ENCODE measurements around the gene GTPBP4.

GTPBP4 gene

DNA sequence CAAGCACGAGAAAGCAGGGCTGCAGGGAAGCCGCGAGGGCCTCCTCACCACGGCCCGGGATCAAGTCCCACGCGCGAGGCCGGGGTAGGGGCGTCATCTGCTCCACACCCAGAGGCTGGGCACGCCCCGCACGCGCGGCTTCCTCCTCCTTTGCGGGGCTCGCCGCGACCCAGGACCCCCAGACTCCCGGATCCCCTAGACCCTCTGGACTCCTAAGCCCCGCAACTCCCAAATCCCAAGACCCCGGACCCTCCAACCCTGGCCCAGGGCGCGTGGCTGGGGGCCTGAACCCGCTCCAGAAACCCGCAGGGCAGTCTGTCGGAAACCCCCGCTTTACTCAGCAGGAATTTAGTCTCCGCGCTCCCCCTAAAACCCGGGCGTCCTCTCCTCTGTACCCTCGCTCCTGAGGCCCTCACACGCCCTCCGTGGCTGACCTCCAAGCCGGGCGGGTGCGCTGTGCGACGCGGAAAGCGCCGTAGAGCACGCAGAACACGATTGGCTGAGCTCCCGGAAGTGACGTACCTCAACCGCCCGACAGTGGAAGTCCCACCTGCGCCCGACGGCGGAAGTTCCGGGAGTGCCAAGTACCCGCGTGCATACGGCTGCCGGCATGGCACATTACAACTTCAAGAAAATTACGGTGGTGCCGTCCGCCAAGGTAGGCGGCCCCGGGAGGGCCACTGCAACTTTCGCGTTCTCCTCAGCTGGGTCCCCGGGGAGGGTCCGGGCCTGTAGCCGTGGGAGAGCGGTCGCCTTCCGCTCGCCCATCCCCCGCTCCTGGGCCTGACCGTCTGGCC, at the start of gene GTPBP4:
TSS of gene GTPBP4 (plus strand) at position 565 of the 797 bp plus-strand sequence. CDS start at position 611, 46 bp downstream.
- Histone ChIP-seq H3K36me3 (ENCODE audit: control insufficient read depth in 5 of 5, insufficient read depth in 5 of 5, low read length in 5 of 5) (peaks cover 0 to 5% (median 3%) of the 10 kb centered on the region in 5 donors), H3K4me1 (ENCODE audit: control insufficient read depth in 5 of 5, insufficient read depth in 5 of 5, low read length in 5 of 5) (peaks cover 4 to 40% (median 34%) of the 10 kb centered on the region in 5 donors), H3K9ac (ENCODE audit: low read length in 5 of 5) (peak within 1 kb of the TSS; percentile 90 to 98 (median 96)), H3K27ac (ENCODE audit: low read depth, low read length) (peak within 1 kb of the TSS; percentile 95), H3K9me3 (ENCODE audit: control insufficient read depth in 5 of 5, low read length in 5 of 5) (no peaks in the 10 kb centered on the region), H3K4me3 (ENCODE audit: low read depth in 1 of 5, low read length in 5 of 5) (peak within 1 kb of the TSS; percentile 86 to 93 (median 92)), H3K27me3 (ENCODE audit: control insufficient read depth in 5 of 5, insufficient read depth in 4 of 5, low read length in 5 of 5) (no peaks in the 10 kb centered on the region)

DNA sequence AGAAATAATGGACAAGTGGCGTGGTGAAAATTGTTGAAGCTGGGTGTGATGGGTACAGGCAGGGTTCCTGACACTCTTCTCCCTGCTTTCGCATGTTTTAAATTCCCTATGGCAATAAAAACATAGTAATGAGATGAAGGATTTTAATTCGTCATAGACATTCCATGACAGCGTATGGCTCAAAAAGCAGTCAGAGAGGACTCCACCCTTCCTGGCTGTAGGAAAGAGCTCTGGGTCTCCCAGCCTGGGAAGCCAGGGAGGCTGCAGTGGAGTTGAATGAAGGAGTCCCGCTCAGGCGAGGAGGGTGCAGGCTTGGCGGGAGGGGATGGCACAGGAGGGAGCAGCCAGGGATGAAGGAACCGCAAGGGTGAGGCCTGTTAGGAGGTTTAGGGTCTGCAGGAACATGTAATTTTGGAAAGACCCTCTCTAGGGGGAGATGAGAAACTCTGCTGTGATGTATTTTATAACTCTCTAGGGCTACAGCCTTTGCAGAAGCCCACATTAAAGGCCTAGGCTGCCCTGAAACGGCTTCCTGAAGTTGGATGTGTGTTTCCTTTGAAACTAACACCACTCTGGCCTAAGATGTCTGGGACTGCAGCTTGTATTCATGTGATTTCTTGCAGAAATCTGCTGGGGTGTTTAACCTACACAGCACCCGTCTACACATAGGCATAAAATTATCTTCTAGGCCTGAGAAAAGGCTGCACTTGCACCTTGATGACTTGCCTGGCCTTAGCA, 49.1 kb upstream of the GTPBP4 start:
- H3K4me3 ChIP-seq (ENCODE audit: low read depth in 1 of 5, low read length in 5 of 5) = no peak overlapping the region
- no peaks in the 10 kb centered on the region for H3K9me3 ChIP-seq (ENCODE audit: control insufficient read depth in 5 of 5, low read length in 5 of 5)

DNA sequence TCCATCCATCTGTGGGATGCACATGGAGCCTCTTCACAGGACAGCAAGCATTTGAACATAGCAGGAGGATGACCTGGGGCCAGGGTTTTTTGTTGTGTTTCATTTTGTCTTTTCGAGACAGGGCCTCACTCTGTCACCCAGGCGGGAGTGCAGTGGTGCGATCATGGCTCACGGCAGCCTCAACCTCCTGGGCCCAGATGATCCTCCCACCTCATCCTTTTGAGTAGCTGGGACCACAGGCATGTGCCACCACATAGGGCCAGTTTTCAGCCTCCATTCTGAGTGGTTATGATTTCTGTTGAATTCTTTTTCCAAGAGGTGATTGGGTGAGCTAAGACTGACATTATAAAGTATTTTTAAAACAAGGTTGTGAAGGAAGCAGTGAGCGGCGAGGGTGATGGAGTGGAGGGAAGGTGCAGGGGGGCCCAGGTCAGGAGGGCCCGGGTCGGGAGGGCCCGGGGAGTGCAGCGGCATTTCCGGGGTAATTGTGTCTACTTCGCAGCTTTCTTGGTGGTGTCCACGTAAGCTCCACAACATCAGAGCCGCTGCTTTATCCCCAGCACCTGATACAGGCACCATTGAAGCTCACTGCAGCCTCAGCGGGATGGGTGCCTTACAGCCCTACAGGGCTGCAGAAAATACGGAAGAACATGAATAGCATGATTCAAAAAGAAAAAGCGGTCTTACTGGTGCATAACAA, 44.8 kb upstream of the GTPBP4 start:
- Histone ChIP-seq H3K36me3 (ENCODE audit: control insufficient read depth in 5 of 5, insufficient read depth in 5 of 5, low read length in 5 of 5) (no peaks in the 10 kb centered on the region), H3K27me3 (ENCODE audit: control insufficient read depth in 5 of 5, insufficient read depth in 4 of 5, low read length in 5 of 5) (no peaks in the 10 kb centered on the region)

More for the DNA sequence above, 49.1 kb upstream of the GTPBP4 start:
- Histone ChIP-seq H3K9ac (ENCODE audit: low read length in 5 of 5) (no peak overlapping the region), H3K27ac (ENCODE audit: low read depth, low read length) (no peak overlapping the region), H3K27me3 (ENCODE audit: control insufficient read depth in 5 of 5, insufficient read depth in 4 of 5, low read length in 5 of 5) (no peaks in the 10 kb centered on the region), H3K36me3 (ENCODE audit: control insufficient read depth in 5 of 5, insufficient read depth in 5 of 5, low read length in 5 of 5) (no peaks in the 10 kb centered on the region), H3K4me1 (ENCODE audit: control insufficient read depth in 5 of 5, insufficient read depth in 5 of 5, low read length in 5 of 5) (peaks cover 0 to 4% (median 2%) of the 10 kb centered on the region in 5 donors)

GRCh38 chr10:944034-944831, 44.0 kb upstream of the GTPBP4 start:
- H3K27ac ChIP-seq (ENCODE audit: low read depth, low read length) = peak overlapping the region; percentile 69
- H3K4me1 ChIP-seq (ENCODE audit: control insufficient read depth in 5 of 5, insufficient read depth in 5 of 5, low read length in 5 of 5) = peaks cover 0 to 14% (median 10%) of the 10 kb centered on the region in 5 donors
- peak overlapping the region in 4 of 5 donors; percentile 6 to 68 (median 48) for H3K9ac ChIP-seq (ENCODE audit: low read length in 5 of 5)
- H3K9me3 ChIP-seq (ENCODE audit: control insufficient read depth in 5 of 5, low read length in 5 of 5) = no peaks in the 10 kb centered on the region
- H3K27me3 ChIP-seq (ENCODE audit: control insufficient read depth in 5 of 5, insufficient read depth in 4 of 5, low read length in 5 of 5) = no peaks in the 10 kb centered on the region
- no peaks in the 10 kb centered on the region for H3K36me3 ChIP-seq (ENCODE audit: control insufficient read depth in 5 of 5, insufficient read depth in 5 of 5, low read length in 5 of 5)
- H3K4me3 ChIP-seq (ENCODE audit: low read depth in 1 of 5, low read length in 5 of 5) = peak overlapping the region; percentile 44 to 72 (median 49)

More for the DNA sequence above, 44.8 kb upstream of the GTPBP4 start:
- no peaks in the 10 kb centered on the region for H3K9me3 ChIP-seq (ENCODE audit: control insufficient read depth in 5 of 5, low read length in 5 of 5)
- peaks cover 0 to 14% (median 10%) of the 10 kb centered on the region in 5 donors for H3K4me1 ChIP-seq (ENCODE audit: control insufficient read depth in 5 of 5, insufficient read depth in 5 of 5, low read length in 5 of 5)
- H3K27ac ChIP-seq (ENCODE audit: low read depth, low read length) = no peak overlapping the region
- no peak overlapping the region for H3K4me3 ChIP-seq (ENCODE audit: low read depth in 1 of 5, low read length in 5 of 5)
- H3K9ac ChIP-seq (ENCODE audit: low read length in 5 of 5) = no peak overlapping the region

GRCh38 chr10:945778-946177, 42.5 kb upstream of the GTPBP4 start:
- Histone ChIP-seq H3K4me1 (ENCODE audit: control insufficient read depth in 5 of 5, insufficient read depth in 5 of 5, low read length in 5 of 5) (peaks cover 0 to 14% (median 10%) of the 10 kb centered on the region in 5 donors), H3K27me3 (ENCODE audit: control insufficient read depth in 5 of 5, insufficient read depth in 4 of 5, low read length in 5 of 5) (no peaks in the 10 kb centered on the region)

DNA sequence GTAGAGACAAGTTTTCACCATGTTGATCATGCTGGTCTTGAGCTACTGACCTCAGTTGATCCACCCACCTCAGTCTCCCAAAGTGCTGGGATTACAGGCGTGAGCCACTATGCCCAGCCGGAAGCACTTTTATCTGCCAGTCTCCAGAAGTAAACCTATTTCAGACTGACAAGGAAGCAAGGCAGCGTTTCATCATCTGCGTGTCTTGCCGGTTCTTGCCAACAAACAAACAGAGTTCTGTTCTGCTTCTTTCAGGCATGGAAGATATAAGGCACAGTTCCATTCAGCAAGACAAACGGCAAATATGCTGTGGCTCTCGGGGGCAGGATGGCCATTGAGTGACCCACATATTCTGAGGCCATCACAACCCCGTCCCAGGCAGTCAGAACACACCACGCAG, 41.2 kb upstream of the GTPBP4 start:
- Histone ChIP-seq H3K4me3 (ENCODE audit: low read depth in 1 of 5, low read length in 5 of 5) (no peak overlapping the region), H3K9me3 (ENCODE audit: control insufficient read depth in 5 of 5, low read length in 5 of 5) (no peaks in the 10 kb centered on the region), H3K27ac (ENCODE audit: low read depth, low read length) (no peak overlapping the region), H3K36me3 (ENCODE audit: control insufficient read depth in 5 of 5, insufficient read depth in 5 of 5, low read length in 5 of 5) (no peaks in the 10 kb centered on the region), H3K4me1 (ENCODE audit: control insufficient read depth in 5 of 5, insufficient read depth in 5 of 5, low read length in 5 of 5) (peaks cover 0 to 14% (median 10%) of the 10 kb centered on the region in 5 donors), H3K9ac (ENCODE audit: low read length in 5 of 5) (no peak overlapping the region), H3K27me3 (ENCODE audit: control insufficient read depth in 5 of 5, insufficient read depth in 4 of 5, low read length in 5 of 5) (no peaks in the 10 kb centered on the region)

More at GRCh38 chr10:945778-946177, 42.5 kb upstream of the GTPBP4 start:
- H3K27ac ChIP-seq (ENCODE audit: low read depth, low read length) = no peak overlapping the region
- no peaks in the 10 kb centered on the region for H3K9me3 ChIP-seq (ENCODE audit: control insufficient read depth in 5 of 5, low read length in 5 of 5)
- no peak overlapping the region for H3K9ac ChIP-seq (ENCODE audit: low read length in 5 of 5)
- H3K36me3 ChIP-seq (ENCODE audit: control insufficient read depth in 5 of 5, insufficient read depth in 5 of 5, low read length in 5 of 5) = no peaks in the 10 kb centered on the region
- H3K4me3 ChIP-seq (ENCODE audit: low read depth in 1 of 5, low read length in 5 of 5) = no peak overlapping the region

- Histone ChIP-seq H3K27ac (ENCODE audit: low read depth, low read length) (no peak overlapping the region), H3K9ac (ENCODE audit: low read length in 5 of 5) (no peak overlapping the region), H3K4me1 (ENCODE audit: control insufficient read depth in 5 of 5, insufficient read depth in 5 of 5, low read length in 5 of 5) (peaks cover 0 to 14% (median 10%) of the 10 kb centered on the region in 5 donors), H3K27me3 (ENCODE audit: control insufficient read depth in 5 of 5, insufficient read depth in 4 of 5, low read length in 5 of 5) (no peaks in the 10 kb centered on the region), H3K4me3 (ENCODE audit: low read depth in 1 of 5, low read length in 5 of 5) (no peak overlapping the region), H3K9me3 (ENCODE audit: control insufficient read depth in 5 of 5, low read length in 5 of 5) (no peaks in the 10 kb centered on the region), H3K36me3 (ENCODE audit: control insufficient read depth in 5 of 5, insufficient read depth in 5 of 5, low read length in 5 of 5) (no peaks in the 10 kb centered on the region)
Measured at GRCh38 chr10:947881-948280, 40.4 kb upstream of the GTPBP4 start.

DNA sequence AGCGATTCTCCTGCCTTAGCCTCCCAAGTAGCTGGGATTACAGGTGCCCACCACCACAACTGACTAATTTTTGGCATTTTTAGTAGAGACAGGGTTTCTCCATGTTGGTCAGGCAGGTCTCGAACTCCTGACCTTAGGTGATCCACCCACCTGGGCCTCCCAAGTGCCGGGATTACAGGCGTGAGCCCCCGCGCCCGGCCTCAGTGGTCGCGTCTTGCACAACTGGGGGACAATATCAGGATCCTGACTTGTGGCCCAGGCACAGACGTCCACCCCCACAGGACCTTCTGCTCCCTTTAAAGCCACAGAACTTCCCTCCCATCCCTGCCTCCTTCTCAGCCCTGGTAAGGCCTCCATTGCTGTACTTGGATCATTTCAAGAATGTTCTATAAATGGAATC, 39.9 kb upstream of the GTPBP4 start:
- H3K4me1 ChIP-seq (ENCODE audit: control insufficient read depth in 5 of 5, insufficient read depth in 5 of 5, low read length in 5 of 5) = peaks cover 0 to 14% (median 10%) of the 10 kb centered on the region in 5 donors
- H3K27ac ChIP-seq (ENCODE audit: low read depth, low read length) = no peak overlapping the region
- H3K27me3 ChIP-seq (ENCODE audit: control insufficient read depth in 5 of 5, insufficient read depth in 4 of 5, low read length in 5 of 5) = no peaks in the 10 kb centered on the region
- H3K9me3 ChIP-seq (ENCODE audit: control insufficient read depth in 5 of 5, low read length in 5 of 5) = no peaks in the 10 kb centered on the region
- H3K36me3 ChIP-seq (ENCODE audit: control insufficient read depth in 5 of 5, insufficient read depth in 5 of 5, low read length in 5 of 5) = no peaks in the 10 kb centered on the region
- H3K4me3 ChIP-seq (ENCODE audit: low read depth in 1 of 5, low read length in 5 of 5) = no peak overlapping the region
- no peak overlapping the region for H3K9ac ChIP-seq (ENCODE audit: low read length in 5 of 5)

DNA sequence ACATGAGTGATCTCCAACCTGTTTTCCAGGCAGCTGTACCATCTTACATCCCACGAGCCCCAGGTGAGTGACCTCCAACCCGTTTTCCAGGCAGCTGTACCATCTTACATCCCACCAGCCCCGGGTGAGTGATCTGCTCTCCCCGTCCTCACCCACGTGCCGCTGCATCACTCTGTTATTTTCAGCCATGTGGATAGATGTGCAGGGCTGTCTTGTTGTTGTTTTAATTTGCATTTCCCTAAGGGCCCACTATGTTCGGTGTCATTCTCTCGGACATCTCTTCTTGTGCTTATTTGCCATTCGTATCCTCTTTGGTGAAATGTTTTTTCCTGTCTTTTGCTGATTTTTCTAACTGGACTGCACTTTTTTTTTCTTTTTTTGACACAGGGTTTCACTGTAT, 38.8 kb upstream of the GTPBP4 start:
- no peak overlapping the region for H3K9ac ChIP-seq (ENCODE audit: low read length in 5 of 5)
- no peaks in the 10 kb centered on the region for H3K36me3 ChIP-seq (ENCODE audit: control insufficient read depth in 5 of 5, insufficient read depth in 5 of 5, low read length in 5 of 5)
- H3K27me3 ChIP-seq (ENCODE audit: control insufficient read depth in 5 of 5, insufficient read depth in 4 of 5, low read length in 5 of 5) = peaks cover 0 to 8% (median 7%) of the 10 kb centered on the region in 5 donors
- H3K27ac ChIP-seq (ENCODE audit: low read depth, low read length) = no peak overlapping the region
- H3K4me1 ChIP-seq (ENCODE audit: control insufficient read depth in 5 of 5, insufficient read depth in 5 of 5, low read length in 5 of 5) = peaks cover 0 to 6% (median 5%) of the 10 kb centered on the region in 5 donors
- no peak overlapping the region for H3K4me3 ChIP-seq (ENCODE audit: low read depth in 1 of 5, low read length in 5 of 5)
- no peaks in the 10 kb centered on the region for H3K9me3 ChIP-seq (ENCODE audit: control insufficient read depth in 5 of 5, low read length in 5 of 5)

All from subcutaneous abdominal adipose tissue (tissue), 5 donors.